Glomerular visceral epithelial cell (primary cell): Measurements from ENCODE around the gene C1orf35.

ENCODE experiments used
- DNase-seq: peaks from one replicate; pipeline ENCODE4 v3.0.0-alpha.2; 2016; ENCODE audit errors: extremely low spot score

The C1orf35 gene

DNA sequence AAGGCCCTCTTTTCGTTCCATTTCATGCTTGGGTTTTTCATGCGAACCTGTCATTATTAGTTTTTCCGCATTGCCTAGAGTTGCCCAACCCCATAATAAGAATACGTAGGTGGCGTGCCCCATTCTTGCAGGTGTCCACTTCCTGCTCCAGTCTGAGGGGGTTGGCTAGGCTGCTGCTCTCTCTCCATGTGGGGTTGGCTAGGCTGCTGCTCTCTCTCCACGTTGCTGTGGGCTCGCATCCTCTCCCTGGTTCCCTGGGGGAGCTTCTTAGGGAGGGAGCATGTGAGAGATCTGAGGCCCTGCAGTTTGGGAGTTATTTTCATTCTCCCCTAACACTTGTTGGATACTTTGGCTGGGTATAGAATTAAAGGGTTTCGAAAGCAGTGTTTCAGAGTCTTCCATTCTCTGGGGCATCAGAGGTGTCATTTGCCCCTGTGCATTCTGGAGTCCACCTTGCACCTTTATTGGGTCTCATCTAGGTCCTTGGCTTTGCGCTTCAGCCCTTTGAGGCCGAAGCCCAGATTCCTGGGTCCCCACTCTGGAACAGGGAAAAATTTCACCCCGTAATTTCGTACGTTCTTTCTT lies 8.6 kb downstream of the C1orf35 start:
- no peak for DNase-seq

DNA sequence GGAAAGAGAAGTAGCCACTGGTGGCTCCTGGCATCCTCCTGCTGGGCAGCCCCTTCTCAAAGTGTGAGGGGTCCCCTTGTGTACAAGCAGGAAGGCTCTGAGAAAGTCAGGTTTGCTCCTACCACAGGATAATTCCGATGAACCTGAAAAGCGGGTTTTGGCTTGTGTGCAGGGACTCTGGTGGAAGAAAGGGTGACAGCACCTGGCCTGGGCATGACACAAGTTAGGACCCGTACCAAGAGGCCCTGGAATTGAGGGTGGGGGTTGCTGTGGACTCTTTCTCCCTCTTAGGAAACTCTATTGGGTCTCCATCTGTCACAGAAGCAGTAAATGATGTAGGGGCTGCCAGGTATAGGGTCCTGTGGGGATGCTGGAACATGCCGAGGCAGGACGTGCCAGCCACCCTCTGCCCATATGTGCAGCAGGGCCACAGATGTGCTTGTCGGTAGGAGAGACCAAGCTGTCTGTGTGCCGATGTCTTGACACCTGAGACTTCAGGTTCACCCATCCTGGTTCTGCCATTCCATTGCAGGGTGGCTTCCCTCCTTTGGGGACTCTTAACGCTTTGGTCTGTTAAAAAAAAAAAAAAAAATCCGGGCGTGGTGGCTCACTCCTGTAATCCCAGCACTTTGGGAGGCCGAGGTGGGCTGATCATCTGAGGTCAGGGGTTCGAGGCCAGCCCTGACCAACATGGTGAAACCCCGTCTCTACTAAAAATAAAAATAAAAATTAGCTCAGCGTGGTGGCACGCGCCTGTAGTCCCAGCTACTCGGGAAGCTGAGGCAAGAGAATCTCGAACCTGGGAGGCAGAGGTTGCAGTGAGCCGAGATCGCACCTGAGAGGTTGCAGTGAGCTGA lies 9.8 kb downstream of the C1orf35 start:
- DNase-seq: no peak

DNA sequence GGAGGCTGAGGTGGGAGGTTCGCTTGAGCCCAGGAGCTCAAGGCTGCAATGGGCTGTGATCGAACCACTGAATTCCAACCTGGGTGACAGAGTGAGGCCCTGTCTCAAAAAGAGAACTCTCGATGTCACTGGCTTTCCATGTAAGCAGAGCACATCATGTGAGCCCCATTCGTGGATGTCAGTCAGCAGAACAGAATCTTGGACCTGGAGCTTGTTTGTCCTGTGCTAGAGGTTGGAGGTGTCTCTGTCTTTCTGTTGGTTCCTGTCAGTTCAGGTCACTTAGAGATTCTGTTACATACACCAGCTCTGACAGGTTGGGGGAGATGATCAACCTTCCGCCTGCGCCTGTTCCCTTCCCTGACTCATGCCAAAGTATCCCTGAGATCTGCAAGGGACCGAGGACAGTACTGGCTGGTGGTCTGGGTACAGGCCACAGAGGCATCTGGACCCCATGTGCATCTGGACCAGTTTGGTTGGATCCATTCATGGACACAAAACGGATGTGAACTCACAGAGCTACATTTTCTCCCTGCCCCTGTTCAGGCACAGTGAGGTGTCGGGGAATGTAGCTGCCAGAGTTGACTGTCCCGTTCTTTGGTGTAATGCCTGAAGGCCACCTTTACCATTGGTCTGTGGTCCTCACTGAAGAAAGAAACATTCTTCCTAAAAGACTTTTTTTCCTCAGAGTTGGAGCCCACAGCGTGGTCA lies 10.6 kb downstream of the C1orf35 start:
- no peak for DNase-seq

DNA sequence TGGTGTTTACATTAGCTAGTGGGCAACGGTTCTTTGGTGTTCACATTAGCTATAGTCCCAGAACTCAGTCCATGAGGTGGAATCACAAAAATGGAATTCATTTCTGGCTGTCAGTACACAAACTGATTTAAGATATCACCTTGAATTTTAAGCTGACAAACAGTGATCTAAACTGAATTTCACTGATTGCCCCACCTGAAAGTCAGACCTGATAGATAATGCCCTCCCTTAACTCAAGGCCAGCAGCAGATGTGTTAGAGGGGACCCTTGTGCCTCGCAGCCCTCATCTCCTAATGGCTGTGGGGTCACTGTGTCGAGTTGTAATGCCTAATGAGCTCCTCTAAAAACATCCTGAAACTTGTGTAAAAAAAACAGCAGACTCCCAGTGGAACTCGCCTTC lies 12.0 kb downstream of the C1orf35 start:
- no peak for DNase-seq

DNA sequence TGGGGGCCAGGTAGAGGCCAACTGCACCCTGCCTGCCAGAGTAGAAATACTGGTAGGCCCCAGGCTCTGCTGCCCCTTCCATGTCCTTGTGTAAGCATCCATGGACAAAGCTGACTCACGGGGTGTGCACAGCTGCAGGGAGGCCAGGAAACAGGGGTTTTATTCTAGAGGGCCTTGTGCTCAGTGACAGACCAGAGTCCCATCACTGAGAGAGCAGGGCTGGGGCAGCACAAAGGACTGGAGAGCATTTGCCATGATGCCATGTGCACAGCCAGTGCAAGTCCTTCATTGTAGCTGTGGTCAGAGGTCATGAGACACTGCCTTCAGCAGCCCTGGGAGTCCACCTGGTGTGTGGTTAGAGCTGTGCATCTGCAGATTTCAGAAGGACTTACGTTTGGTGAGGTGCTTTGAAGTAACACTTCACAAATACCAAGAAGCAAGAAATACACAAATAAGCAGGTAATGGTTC lies 12.5 kb downstream of the C1orf35 start:
- peak; percentile 30 for DNase-seq

DNA sequence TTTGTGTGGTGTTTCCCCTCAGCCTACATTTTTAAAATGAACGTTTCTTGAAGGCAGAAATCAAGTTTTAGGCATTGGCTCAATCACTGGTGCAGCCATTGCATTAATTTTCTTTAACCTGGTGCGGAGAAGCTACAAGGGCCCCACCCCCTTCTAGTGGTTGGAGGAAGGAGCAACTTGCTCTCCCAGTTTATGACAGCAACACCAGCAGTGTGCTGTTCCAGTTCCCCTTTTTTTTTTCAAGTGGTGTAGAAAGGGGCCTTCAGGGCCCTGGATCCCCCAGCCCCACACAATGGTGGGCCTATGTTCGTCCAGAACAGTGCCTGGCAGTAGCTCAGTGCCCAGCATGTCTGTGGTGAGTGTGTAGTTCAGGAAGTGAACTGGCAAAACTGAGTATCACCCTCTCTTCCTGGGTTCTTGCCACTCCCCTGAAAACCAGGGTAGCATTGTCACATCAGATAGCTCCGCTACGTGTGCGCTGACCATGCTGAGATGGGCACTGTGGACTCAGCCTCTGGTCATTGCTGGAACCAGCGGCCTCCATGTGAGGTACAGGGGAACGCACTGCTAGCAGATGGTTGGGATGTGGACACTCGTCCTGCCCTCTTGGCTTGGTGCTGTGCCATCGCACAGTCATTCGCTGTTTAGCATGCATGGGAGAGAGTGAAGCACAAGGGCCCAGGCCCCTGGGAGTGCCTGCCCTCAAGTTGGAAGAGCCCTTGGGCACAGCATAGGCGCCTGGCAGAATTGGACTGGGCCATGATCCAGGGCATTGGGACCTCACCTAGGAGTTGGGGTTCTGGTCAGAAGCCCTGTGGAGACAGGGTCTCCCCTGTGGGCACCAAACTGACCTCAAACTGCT lies 13.4 kb downstream of the C1orf35 start:
- no peak for DNase-seq

DNA sequence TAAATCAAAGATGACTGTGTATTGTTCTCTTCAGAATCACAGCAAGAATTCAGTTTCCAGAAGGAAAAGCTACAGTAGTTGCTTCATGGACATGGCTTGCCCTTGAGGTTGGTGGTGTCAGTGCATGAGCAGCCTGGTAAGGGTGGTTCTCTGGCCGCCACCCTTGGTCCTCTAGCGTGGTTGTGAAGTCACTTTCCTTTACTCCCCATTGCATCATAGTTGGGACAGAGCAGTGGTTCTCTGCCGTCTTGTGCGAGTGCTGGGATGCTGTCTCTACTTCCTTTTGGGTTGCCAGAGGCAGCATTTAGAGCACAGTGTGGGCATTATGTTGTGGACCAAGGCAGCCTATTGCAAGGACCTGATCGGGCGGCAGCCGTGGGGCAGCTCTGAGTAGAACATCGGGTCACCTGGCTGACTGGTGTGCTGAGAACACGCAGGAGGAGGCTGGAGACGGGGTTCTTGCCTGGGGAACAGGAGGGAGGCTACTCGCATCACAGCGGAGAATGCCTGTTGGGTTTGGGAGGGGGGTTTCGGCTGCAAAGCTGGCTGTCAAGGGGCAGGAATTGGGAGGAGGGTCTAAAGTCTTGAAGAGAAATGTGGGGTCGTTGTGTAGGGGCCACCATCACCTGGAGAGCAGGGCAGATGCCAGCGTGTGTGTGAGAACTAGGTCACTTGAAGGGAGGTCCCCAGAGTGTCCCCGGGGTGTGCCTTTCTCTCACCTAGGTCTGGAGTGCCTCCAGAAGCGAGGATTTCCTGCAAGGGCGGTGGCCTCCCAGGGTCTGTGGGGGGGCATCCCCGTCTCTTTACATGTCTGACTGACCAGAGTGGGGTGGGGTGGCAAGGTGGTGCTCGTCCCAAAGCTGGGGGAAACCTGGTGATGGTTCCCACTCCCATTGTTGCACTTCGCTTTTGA lies 14.3 kb downstream of the C1orf35 start:
- no peak for DNase-seq

DNA sequence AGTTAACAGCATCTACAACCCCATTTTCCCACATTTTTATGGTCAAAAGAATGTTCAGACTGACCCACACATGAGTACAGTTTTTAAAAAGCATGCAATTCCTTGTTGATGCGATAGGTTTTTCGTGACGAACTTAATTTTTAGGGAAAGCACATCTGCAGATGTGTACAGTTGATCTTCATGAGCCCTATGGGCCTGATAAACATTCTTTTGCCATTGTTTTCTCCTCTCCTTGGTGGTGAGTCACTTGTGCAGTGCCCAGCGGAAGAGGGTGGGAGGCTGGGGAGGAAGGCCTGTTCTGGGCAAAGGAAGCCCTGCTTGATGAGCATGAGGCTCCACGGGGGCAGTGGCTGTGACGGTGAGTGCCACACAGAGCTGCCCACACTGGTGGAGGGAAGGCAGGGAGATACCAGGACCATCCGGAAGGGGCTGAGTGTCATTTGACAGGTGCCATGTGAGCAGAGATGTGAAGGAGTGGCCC lies 15.3 kb downstream of the C1orf35 start:
- peak; percentile 82 for DNase-seq

DNA sequence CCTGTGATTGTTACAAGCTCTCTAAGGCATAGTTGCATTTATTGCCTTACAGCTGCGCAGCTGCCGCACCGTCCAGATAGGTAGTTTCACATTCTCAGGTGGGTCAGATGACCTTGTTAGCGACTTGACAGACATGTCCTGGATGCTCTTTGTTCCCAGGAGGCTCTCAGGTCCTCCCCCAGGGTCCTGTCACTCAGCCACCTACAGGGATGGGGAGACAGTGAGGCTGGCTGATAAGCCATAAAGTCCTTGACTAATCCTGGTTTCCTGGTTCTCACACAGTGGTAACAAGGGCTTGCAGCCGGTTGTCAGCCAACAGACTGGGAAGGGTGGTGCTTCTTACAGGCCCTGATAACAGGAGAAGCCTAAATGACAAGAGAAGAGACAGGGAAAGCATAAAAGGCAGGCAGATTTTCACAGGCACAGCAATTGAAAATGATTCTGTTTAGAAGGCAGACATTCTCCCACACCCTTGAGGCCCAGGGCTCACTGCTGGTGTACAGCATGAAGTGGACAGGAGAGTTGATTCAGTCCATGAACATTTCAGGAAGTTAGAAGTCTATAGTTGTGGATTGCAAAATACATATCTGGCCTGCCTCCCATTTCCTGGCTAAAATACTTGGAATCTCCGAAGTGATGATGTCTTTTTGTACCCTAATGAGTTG lies 17.7 kb downstream of the C1orf35 start:
- peak; percentile 37 for DNase-seq

DNA sequence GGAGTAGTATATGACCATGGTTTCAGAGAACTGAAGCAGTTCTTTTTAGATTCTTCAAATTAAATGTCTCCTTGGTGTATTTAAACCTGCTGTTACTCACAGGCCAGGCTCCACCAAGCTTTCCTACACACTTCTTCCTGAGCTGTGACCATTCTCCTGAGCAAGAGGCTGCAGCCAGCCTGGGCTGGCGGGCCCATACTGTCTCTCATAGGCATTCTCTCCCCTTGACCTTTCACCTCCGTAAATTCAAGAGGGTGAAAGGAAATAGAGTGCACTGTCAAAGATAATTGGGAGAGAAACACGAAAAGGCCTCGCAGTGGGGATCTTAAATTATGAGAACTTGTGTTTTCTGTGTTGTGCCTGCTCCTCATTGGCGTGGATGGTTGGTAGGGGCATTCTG lies 18.3 kb downstream of the C1orf35 start:
- no peak for DNase-seq

DNA sequence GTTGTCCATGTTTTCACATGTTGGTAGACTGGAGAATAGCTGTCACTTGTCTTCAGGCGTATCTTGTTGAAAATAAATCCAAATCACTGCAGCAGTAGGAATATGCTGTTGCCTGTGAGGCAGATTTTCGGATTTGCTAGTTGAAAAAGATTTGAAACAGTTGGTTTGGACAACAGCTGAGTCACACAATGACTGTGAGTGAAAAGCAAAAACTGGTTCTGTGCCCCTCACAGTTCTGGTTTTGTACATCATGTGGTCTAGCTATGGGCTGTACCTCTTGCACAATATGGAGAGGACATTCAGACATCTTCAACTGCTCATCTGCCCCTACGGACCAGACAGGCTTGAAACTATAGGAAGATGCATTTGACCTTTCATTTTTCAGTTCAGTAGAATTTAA lies 18.8 kb downstream of the C1orf35 start:
- peak; percentile 29 for DNase-seq

DNA sequence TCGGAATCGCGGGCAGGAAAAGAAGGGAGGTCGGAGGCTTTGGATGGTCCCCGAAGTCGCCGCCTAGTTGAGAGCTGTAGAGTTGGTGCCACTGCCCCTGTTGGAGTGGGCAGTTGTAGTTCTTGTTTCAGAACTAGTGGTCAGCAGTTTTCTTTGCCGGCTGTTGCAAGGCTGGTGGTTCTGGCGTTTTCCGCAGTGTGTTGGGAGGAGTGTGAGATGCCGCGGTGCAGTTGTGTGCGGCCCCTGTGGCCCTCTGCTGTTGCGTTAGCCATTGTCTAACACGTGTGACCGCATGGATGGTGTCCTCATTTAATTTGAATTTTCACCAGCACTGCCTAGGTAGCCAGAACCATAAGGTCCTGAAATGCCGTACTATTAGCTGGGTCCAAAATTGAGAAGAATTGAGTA lies 19.2 kb downstream of the C1orf35 start:
- DNase-seq: peak; percentile 28

DNA sequence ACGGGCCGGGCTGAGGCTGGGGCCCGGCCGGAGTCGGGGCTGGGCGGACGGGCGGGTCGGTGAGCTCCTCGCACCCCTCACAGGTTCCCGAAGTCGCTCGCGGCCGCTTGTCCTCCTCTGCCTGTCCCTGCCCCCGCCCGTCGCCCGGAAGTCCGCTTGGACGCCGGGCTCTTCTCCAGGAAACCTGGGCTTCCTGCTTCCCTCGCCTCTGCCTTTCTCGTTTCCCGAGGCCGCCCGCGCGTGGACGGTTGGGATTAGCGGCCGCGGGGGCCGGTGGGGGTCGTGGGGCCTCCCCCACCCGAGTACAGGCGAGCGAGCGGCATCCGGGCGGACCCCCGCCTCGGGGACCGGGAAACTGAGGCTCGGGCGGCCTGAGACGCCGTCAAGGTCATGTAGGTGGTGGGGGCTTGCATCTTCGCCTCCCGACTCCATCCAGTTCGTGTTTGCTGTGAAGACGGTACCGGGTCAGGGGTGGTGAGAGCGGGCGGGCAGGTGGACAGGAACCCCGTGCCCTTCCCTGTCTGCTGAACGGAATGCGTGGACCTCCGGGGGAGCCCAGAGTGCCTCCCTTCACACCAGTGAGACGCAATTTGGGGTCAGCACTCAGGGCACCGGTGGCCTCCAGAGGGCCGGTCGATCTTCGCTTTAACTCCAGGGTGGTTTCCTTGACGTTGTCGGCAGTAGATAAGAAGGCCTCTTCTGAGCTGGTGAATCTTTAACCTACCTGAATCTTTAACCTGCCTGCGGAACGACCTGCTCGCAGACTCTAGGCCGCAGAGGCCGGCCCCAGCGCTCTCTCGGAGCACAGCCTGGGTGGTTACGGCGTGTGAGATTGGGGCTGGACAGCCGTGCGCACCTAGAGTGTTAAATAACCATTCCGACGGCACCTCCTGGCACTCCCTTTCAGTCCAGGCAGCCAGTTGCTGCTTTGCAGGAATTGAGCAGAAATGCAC lies 19.9 kb downstream of the C1orf35 start:
- peak; percentile 33 for DNase-seq

DNA sequence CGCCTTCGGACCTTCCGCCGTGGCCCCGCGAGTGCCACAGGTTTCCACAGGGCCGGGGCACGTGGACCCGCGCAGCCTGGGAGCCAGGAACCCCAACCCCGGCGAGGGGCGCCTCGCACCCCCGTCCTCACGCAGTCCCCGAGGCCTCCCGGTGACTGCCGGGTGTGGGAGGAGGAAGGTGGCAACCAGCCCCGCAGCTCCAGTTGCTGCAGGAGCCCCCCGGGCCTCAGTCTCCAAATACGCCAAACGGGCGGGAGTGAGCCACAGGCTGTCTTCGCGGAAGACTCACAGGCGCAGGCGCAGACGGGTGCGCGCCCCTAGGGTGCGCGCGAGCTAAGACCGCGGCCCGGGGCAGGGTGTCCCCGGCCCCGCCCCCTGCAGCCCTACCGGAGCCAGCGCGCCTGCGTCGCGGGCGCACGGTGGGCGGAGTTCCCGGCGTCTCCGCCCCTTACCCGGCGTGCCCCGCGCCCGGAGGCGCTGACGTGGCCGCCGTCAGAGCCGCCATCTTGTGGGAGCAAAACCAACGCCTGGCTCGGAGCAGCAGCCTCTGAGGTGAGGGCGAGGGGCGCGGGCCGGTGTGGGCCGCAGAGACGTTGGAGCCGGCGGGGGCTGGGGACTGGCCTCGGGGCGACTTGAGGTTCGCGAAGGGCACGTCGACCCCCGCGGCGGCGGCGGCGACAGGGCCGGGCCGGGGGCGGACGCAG lies 20.8 kb downstream of the C1orf35 start, which contains the start of gene ARF1:
TSS of gene ARF1 (plus strand) at position 495 of the 704 bp plus-strand sequence. CDS start 14,407 bp downstream, outside the sequence.
- peak; percentile 95 for DNase-seq

DNA sequence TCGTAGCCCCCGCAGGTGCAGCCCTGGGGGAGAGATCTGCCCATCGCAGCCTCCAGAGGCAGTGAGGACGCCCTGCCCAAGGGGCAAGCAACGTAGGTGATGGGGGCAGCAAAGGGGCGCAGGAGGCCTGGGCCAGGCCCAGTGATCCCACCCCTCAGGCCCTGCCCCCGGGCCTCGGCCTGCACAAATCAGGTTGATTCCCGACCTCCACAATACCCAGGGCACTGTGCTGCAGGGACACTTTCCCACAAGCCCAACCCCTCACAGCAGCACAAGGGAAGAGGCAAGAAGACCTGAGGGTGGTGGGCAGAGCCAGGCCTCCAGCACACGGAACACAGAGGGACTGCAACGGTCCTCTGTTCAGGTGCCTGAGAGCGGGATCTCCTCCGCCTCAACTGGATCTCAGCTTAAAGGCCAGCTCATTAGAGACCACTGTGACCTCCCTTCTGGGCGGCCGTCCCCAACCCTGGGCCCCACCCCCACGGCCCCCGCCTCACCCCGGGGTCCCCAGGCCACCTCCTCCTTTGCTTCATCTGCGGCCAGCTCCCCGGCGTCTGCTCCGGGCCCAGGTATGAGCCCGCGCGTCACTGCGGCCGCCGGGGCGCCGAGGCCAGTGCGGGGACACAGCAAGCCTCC lies 21.4 kb downstream of the C1orf35 start:
- peak; percentile 24 for DNase-seq

DNA sequence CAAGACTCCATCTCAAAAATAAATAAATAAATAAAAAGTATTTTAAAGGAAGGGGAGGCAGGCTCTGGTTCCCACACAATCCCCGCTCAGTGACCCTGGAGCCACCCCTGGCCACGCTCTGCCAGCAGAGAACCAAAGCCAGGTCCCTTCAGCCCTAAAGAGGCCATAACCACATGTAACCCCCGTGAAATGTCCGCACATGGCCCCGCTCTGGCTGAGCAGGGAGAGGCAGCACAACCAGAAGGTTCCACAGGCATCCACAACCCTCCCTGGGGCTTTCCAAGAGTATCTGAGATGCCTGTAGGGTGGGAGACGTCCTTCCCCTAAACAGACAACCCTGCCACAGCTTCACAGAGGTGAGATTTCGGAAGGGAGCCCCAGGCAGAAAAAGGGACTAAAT lies 22.0 kb downstream of the C1orf35 start:
- DNase-seq: no peak

DNA sequence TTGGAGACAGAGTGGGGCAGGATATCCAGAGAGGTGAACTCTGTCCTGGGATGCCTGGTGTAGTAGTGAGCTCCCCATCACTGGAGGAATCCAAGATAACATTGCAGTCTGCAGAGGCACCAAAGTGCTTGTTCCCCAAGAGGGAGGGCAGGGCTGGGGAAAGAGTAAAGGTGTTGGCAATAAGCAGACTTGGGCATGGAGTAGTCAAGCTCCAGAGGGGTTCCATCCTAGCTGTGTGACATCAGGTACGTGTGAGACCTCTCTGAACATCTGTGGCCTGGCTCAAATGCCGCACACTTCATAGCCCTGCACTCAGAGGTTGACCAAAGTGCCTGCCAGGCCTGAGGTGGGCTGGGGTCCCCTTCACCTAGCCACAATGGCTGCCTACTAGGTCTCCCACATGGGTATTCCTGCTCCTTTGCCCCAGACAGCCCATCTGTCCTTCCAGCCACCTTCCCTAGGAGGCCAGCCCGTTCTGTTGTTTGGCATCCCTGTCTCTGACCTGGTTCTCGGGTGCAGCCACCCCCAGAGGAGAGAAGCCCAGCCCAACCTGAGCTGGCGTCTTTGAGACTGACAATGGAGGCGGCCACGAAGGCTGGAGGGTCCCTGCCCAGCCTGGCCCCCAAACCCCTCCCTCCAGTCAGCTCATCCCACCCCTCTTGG lies 23.4 kb downstream of the C1orf35 start:
- DNase-seq: no peak
